Gastroesophageal sphincter (tissue), 4 donors: ENCODE data around the gene POLR1F. TPM values are rescaled to one million over a fixed set of nuclear protein-coding genes. Genes with fewer than 3 reads are reported as not detected.

ENCODE experiments used
- ATAC-seq: fragments of 150-250 bp; one replicate; pipeline ENCODE4 v1.9.1; 2016; ENCODE audit warnings: mild to moderate bottlenecking, moderate library complexity
- H3K27ac ChIP-seq, 4 donors: fragments of 200-600 bp; sonication (generic) in 3 of 4; 1 replicate in 3 of 4; 2 replicates in 1 of 4; pipeline ENCODE4 v1.5.1; 2016 to 2019
- H3K27me3 ChIP-seq: fragments of 200-600 bp; sonication (generic); one replicate; pipeline ENCODE4 v1.5.1; 2019
- H3K36me3 ChIP-seq, 2 donors: fragments of 200-600 bp; sonication (generic); one replicate each; pipeline ENCODE4 v1.5.1; 2019; ENCODE audit warnings: control low read depth in 1 of 2
- H3K4me1 ChIP-seq, 3 donors: fragments of 200-600 bp; sonication (generic); 1 replicate in 2 of 3; 2 replicates in 1 of 3; pipeline ENCODE4 v1.5.1; 2016 to 2019; ENCODE audit warnings: control low read depth in 2 of 3
- H3K4me3 ChIP-seq, 2 donors: fragments of 200-600 bp; sonication (generic); one replicate each; pipeline ENCODE4 v1.5.1; 2019; ENCODE audit warnings: mild to moderate bottlenecking in 1 of 2, moderate library complexity in 1 of 2
- H3K9me3 ChIP-seq, 3 donors: fragments of 200-600 bp; sonication (generic); one replicate each; pipeline ENCODE4 v1.5.1; 2017 to 2019; ENCODE audit warnings: control low read depth in 2 of 3
- EP300 ChIP-seq: sonication (generic); formaldehyde crosslinking; IDR thresholded peaks from one replicate; pipeline ENCODE4 v1.6.1; 2017; ENCODE audit warnings: antibody characterized with exemption, mild to moderate bottlenecking
- POLR2A ChIP-seq, 2 donors: fragments of 450-650 bp; IDR thresholded peaks; one replicate each; pipeline ENCODE4 v1.6.1; 2017; ENCODE audit warnings: antibody characterized with exemption in 2 of 2, mild to moderate bottlenecking in 2 of 2, moderate library complexity in 1 of 2
- POLR2AphosphoS5 ChIP-seq: sonication (generic); formaldehyde crosslinking; IDR thresholded peaks from one replicate; pipeline ENCODE4 v1.6.1; 2017; ENCODE audit warnings: antibody characterized with exemption
- WGBS, 2 donors: methylation state at CpG; one replicate each; pipeline ENCODE4 v1.1.5; 2018; ENCODE audit warnings: low coverage in 1 of 2; 5-methylcytosine and 5-hydroxymethylcytosine counted together
- small RNA-seq, 4 donors: library from RNA; depleted of rRNA; stranded (forward); fragments of <200 nt; gene quantifications; one replicate each; pipeline ENCODE3, GENCODE V24; 2016
- total RNA-seq, 4 donors: library from RNA; depleted of rRNA; stranded (reverse); fragments of >200 nt; gene quantifications; one replicate each; pipeline ENCODE4 v1.1.0, GENCODE V29; 2016
- TF ChIP-seq, protein P1 (sequence below), 4 experiments: fragments of 200-600 bp in 2 of 4; fragments of 450-650 bp in 2 of 4; sonication (generic) in 1 of 4; IDR thresholded peaks; one replicate each; pipeline ENCODE4 v1.5.1; 2017 to 2019; ENCODE audit warnings: antibody characterized with exemption in 4 of 4, mild to moderate bottlenecking in 2 of 4, moderate library complexity in 2 of 4

Gene POLR1F
- total RNA-seq, 4 donors from 2014 or later = 12.8 to 35.4 (median 20.4) TPM

DNA sequence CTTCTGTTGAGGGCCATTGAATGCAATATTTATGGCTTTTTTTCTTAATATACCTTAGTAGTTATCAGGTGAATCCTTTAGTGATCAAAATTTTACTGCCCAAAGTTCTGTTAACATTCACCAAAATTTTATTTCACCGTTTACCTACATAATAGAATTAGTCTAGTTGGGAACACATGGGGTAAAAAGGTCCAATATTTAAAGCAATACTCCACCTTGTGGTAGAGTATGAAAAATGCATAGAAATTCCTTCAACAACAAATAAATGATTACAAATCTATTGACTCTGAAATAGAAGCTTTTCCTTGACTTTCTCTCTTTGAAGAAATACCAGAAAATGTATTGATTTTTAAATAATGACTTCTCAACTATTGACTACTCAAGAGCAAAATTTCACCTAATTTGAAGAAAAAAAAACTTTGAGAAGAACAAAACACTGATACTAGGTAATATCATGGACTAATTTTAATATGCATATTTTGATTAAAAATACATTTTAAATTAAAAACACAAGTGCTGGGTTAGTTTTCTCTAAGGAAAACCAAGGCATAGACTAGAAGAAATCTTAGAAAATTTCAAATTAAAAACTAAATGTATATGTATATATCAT, 43.3 kb downstream of the POLR1F start:
- Histone ChIP-seq H3K27me3 (no peaks in the 10 kb centered on the region), H3K4me1 (no peaks in the 10 kb centered on the region), H3K27ac (no peak overlapping the region), H3K4me3 (no peak overlapping the region), H3K36me3 (no peaks in the 10 kb centered on the region), H3K9me3 (no peaks in the 10 kb centered on the region)
- TF ChIP-seq, protein P1, sequence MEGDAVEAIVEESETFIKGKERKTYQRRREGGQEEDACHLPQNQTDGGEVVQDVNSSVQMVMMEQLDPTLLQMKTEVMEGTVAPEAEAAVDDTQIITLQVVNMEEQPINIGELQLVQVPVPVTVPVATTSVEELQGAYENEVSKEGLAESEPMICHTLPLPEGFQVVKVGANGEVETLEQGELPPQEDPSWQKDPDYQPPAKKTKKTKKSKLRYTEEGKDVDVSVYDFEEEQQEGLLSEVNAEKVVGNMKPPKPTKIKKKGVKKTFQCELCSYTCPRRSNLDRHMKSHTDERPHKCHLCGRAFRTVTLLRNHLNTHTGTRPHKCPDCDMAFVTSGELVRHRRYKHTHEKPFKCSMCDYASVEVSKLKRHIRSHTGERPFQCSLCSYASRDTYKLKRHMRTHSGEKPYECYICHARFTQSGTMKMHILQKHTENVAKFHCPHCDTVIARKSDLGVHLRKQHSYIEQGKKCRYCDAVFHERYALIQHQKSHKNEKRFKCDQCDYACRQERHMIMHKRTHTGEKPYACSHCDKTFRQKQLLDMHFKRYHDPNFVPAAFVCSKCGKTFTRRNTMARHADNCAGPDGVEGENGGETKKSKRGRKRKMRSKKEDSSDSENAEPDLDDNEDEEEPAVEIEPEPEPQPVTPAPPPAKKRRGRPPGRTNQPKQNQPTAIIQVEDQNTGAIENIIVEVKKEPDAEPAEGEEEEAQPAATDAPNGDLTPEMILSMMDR (IDR thresholded peaks at IDR 0.05) = peak; percentile 32 to 65 (median 48)
- no peak for TF ChIP-seq POLR2AphosphoS5
- WGBS, 2 donors = 0 to 10% methylated on average over 1 of the region's 1 CpG
- no peak for ATAC-seq

DNA sequence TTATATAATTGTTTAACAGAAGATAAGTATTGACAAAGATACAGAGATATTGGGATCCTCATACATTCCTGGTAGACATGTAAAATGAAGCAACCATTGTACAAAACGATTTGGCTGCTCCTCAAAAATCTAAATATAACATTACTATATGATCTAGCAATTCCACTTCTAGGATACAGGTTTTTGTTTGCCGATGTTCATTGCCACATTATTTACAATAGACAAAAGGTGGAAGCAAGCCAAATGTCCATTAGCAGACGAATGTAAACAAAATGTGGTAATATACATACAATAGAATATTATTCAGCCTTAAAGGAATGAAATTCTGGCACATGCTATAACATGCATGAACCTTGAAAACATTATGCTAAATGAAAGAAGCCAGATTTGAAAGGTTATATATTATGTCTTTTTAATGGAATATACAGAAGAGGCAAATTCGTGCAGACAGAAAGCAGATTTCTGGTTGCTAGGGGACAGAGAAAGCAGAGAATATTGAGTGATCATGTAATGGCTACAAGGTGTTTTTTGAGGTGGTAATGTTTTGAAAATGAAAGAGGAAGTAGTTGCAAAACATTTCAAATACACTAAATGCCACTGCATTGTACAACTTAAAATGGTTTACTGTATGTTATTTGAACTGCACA, 44.9 kb downstream of the POLR1F start:
- no peak for TF ChIP-seq EP300
- TF ChIP-seq POLR2AphosphoS5 = no peak
- TF ChIP-seq, protein P1 (IDR thresholded peaks at IDR 0.05) = no peak
- no peak for TF ChIP-seq POLR2A (IDR thresholded peaks at IDR 0.05)
- Histone ChIP-seq H3K4me3 (no peak overlapping the region), H3K27me3 (peaks cover 6% of the 10 kb centered on the region), H3K4me1 (no peaks in the 10 kb centered on the region), H3K36me3 (no peaks in the 10 kb centered on the region), H3K27ac (no peak overlapping the region), H3K9me3 (no peaks in the 10 kb centered on the region)
- WGBS, 2 donors = 20 to 34% methylated on average over 4 of the region's 4 CpGs
- ATAC-seq = no peak

DNA sequence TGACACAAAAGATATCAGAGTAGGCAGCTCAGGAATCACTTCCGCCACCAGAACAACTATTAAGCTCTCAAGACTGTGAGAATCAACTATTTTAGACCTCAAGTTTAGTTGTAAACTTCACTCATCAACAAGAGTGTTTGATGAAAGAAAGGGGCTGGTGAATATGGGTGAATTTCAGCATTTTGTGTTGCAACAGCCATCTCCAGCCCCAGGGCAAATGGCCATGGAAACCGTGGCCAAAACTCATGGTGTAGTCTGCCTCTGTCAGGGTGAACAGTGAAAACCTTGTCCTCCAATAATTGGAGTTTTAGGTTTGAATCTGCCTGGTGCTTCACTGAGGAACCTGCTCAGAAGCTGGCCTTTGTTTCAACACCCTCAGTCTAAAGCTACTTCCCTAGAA, 60.0 kb downstream of the POLR1F start:
- Histone ChIP-seq H3K4me3 (no peak overlapping the region), H3K9me3 (peaks cover 0 to 42% (median 0%) of the 10 kb centered on the region in 3 donors), H3K27ac (no peak overlapping the region), H3K36me3 (no peaks in the 10 kb centered on the region), H3K27me3 (no peaks in the 10 kb centered on the region), H3K4me1 (no peaks in the 10 kb centered on the region)
- ATAC-seq = no peak
- WGBS, 2 donors = 50 to 100% methylated on average over 2 of the region's 2 CpGs
- TF ChIP-seq POLR2A (IDR thresholded peaks at IDR 0.05) = no peak
- TF ChIP-seq POLR2AphosphoS5 = no peak

Small RNA genes within 50 kb of the gene (small RNA-seq; reads per million reads assigned to genes)
- gene MIR3146 = 0 reads per million in 4 donors

Other genes with a start within 250 kb of the POLR1F start
- under 1 TPM in 1 of 4 donors, not detected in 3; 0.22 TPM for gene TMEM196, start 64.6 kb upstream of the POLR1F start, total RNA-seq